ENCODE results near the gene PID1. TPM values are rescaled to one million over a fixed set of nuclear protein-coding genes. Genes with fewer than 3 reads are reported as not detected.

The PID1 gene
- total and polyA plus RNA-seq, 12 donors = 4.5 to 81.9 (median 47.0) TPM

DNA sequence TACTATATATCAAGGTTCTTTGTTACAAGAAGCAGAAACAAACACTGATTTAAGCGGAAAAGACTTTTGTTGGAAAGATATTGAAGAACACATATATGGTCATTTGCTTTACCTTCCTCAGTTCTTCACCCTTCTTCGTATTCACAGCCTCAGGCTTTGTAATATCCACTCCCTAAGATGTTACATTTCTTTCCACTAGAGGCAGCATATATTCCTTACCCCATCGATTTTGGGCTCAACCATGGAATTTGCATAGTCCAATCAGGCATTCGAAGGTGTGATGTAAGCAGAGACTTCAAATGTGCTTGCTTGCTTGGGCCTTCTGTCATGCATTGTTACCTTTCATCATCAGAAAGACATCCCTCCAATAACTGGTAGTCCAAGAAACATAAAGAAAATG, 287.4 kb downstream of the PID1 start:
- Histone ChIP-seq H3K27ac (no peak overlapping the region), H3K27me3 (no peaks in the 10 kb centered on the region), H3K36me3 (replicated peaks in 1 of 2) (no peaks in the 10 kb centered on the region), H3K9me3 (replicated peaks in 1 of 3) (no peaks in the 10 kb centered on the region), H3K4me1 (replicated peaks in 1 of 2) (peaks cover 0 to 13% of the 10 kb centered on the region in 2 donors), H3K4me3 (no peak overlapping the region)
- intact Hi-C loops (cut with DNase I) = no loop called here
- 85 to 91% (median 88%) methylated on average over 4 of the region's 4 CpGs for WGBS, 4 donors
- TF ChIP-seq POLR2A (IDR thresholded peaks at IDR 0.05) = no peak
- TF ChIP-seq, protein P1, sequence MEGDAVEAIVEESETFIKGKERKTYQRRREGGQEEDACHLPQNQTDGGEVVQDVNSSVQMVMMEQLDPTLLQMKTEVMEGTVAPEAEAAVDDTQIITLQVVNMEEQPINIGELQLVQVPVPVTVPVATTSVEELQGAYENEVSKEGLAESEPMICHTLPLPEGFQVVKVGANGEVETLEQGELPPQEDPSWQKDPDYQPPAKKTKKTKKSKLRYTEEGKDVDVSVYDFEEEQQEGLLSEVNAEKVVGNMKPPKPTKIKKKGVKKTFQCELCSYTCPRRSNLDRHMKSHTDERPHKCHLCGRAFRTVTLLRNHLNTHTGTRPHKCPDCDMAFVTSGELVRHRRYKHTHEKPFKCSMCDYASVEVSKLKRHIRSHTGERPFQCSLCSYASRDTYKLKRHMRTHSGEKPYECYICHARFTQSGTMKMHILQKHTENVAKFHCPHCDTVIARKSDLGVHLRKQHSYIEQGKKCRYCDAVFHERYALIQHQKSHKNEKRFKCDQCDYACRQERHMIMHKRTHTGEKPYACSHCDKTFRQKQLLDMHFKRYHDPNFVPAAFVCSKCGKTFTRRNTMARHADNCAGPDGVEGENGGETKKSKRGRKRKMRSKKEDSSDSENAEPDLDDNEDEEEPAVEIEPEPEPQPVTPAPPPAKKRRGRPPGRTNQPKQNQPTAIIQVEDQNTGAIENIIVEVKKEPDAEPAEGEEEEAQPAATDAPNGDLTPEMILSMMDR (IDR thresholded peaks at IDR 0.05) = no peak
- no peak for DNase-seq

DNA sequence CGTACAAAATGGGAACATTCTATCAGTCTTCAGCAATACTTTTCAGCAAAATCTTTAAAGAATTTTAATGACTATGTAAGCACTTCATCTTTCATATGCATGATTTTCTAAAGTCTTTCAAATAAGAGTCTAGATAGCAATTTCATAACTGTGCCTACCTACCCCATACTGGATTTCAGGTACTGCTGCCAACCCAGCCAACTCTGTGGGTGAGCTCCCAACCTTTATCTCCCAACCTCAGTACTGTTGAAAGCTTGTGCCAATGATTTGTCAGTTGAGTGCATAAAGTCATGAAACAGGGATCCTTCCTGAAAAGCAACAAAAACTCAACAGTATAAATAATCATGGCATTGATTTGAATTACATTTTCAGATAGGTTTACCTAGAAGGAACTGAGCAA, 296.9 kb downstream of the PID1 start:
- Histone ChIP-seq H3K27me3 (no peaks in the 10 kb centered on the region), H3K4me1 (replicated peaks in 1 of 2) (no peaks in the 10 kb centered on the region), H3K4me3 (no peak overlapping the region), H3K9me3 (replicated peaks in 1 of 3) (no peaks in the 10 kb centered on the region), H3K36me3 (replicated peaks in 1 of 2) (no peaks in the 10 kb centered on the region), H3K27ac (no peak overlapping the region)
- intact Hi-C loops (cut with DNase I) = no loop called here
- no peak for DNase-seq
- WGBS, 4 donors = 86 to 93% (median 90%) methylated on average over 1 of the region's 1 CpG
- TF ChIP-seq, protein P1 (IDR thresholded peaks at IDR 0.05) = no peak
- TF ChIP-seq POLR2A (IDR thresholded peaks at IDR 0.05) = no peak

Small RNAs within 50 kb of the gene (small RNA-seq; reads per million reads assigned to genes)
- gene RN7SKP283 = 0 reads per million in 2 donors
